Skeletal muscle tissue (tissue), 4 donors: Measurements from ENCODE around the gene SLC22A9. TPM values are rescaled to one million over a fixed set of nuclear protein-coding genes. Genes with fewer than 3 reads are reported as not detected.
"Not testable (repeated sequence)": the region's sequence is repeated elsewhere in the genome, so short reads cannot be mapped to it uniquely, and the experiment has no call there.

Experiments
- H3K27ac ChIP-seq: one replicate; pipeline ENCODE4 v1.7.0; 2013; ENCODE audit warnings: mild to moderate bottlenecking, low read depth, low read length, inconsistent platforms
- H3K27me3 ChIP-seq, 3 donors: one replicate each; pipeline ENCODE4 v1.7.0; 2013; ENCODE audit warnings: low read length in 3 of 3; ENCODE audit not compliant: control insufficient read depth in 3 of 3, insufficient read depth in 3 of 3
- H3K36me3 ChIP-seq, 3 donors: one replicate each; pipeline ENCODE4 v1.7.0; 2013; ENCODE audit warnings: low read length in 3 of 3; ENCODE audit not compliant: control insufficient read depth in 3 of 3, insufficient read depth in 3 of 3
- H3K4me1 ChIP-seq, 3 donors: one replicate each; pipeline ENCODE4 v1.7.0; 2013; ENCODE audit warnings: low read length in 3 of 3, mild to moderate bottlenecking in 3 of 3; ENCODE audit not compliant: control insufficient read depth in 3 of 3, insufficient read depth in 3 of 3
- H3K4me3 ChIP-seq, 3 donors: one replicate each; pipeline ENCODE4 v1.7.0; 2013; ENCODE audit warnings: low read length in 3 of 3
- H3K9ac ChIP-seq, 3 donors: one replicate each; pipeline ENCODE4 v1.7.0; 2013; ENCODE audit warnings: low read length in 3 of 3, mild to moderate bottlenecking in 3 of 3, moderate library complexity in 2 of 3, low read depth in 1 of 3
- H3K9me3 ChIP-seq, 3 donors: one replicate each; pipeline ENCODE4 v1.7.0; 2013; ENCODE audit warnings: low read length in 3 of 3; ENCODE audit not compliant: control insufficient read depth in 3 of 3
- total RNA-seq: library from RNA; depleted of rRNA; stranded (reverse); fragments of >200 nt; gene quantifications from one replicate; pipeline ENCODE4 v1.2.3, GENCODE V29; 2014
- donor health status: Osteomylitis.

The SLC22A9 gene
- not detected for total RNA-seq

GRCh38 chr11:63369165-63369970 lies at the start of gene SLC22A9:
SLC22A9 (plus strand) TSS chr11:63369785; CDS start chr11:63370057, 272 bp downstream.
- no peak within 1 kb of the TSS for H3K4me3 ChIP-seq
- no peaks in the 10 kb centered on the region for H3K27me3 ChIP-seq
- no peaks in the 10 kb centered on the region for H3K36me3 ChIP-seq
- H3K9me3 ChIP-seq: no peaks in the 10 kb centered on the region
- no peak within 1 kb of the TSS for H3K9ac ChIP-seq
- H3K27ac ChIP-seq: no peak within 1 kb of the TSS
- no peaks in the 10 kb centered on the region for H3K4me1 ChIP-seq

- Histone ChIP-seq H3K27ac (no peak overlapping the region), H3K9ac (no peak overlapping the region), H3K9me3 (peaks cover 0 to 2% (median 0%) of the 10 kb centered on the region in 3 donors)
Observed at GRCh38 chr11:63321723-63322122, 47.9 kb upstream of the SLC22A9 start.

DNA sequence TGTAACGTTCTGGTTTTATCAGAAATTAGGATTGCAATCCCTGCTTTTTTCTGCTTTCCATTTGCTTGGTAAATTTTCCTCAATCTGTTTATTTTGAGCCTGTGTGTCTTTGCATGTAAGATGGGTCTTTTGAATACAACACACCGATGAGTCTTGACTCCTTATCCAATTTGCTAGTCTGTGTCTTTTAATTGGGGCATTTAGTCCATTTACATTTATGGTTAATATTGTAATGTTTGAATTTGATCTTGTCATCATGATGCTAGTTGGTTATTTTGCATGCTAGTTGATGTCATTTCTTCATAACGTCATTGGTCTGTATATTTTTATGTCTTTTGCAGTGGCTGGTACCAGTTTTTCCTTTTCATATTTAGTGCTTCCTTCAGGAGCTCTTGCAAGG lies 34.5 kb upstream of the SLC22A9 start:
- not testable (repeated sequence) for H3K4me1 ChIP-seq, H3K9me3 ChIP-seq, H3K9ac ChIP-seq, H3K27ac ChIP-seq, H3K36me3 ChIP-seq, H3K4me3 ChIP-seq, H3K27me3 ChIP-seq

More at GRCh38 chr11:63321723-63322122, 47.9 kb upstream of the SLC22A9 start:
- no peaks in the 10 kb centered on the region for H3K27me3 ChIP-seq
- H3K36me3 ChIP-seq: no peaks in the 10 kb centered on the region
- H3K4me3 ChIP-seq: no peak overlapping the region
- H3K4me1 ChIP-seq: no peaks in the 10 kb centered on the region

DNA sequence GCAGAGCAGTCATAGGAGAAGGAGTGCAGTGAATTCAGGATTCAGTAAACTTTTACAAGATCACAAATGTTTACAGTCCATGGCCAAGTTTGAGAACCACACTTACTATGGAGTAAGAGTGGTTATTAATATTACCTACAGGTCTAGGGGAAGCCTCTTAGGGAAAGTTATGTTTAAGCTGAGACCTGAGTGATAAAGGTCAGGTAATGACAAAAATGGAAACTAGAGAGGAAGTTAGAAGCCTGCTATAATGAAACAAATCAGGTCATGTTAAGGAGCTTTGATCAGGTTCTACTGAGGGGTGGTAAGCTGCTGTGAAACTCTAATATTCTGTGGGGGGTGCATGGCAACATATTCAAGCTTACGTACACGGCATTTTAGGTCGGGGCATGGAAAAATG lies 32.5 kb upstream of the SLC22A9 start:
- Histone ChIP-seq H3K4me1 (no peaks in the 10 kb centered on the region), H3K27me3 (no peaks in the 10 kb centered on the region), H3K27ac (no peak overlapping the region), H3K4me3 (no peak overlapping the region), H3K9ac (no peak overlapping the region), H3K9me3 (no peaks in the 10 kb centered on the region), H3K36me3 (no peaks in the 10 kb centered on the region)

- Histone ChIP-seq H3K9me3 (peaks cover 0 to 2% (median 0%) of the 10 kb centered on the region in 3 donors), H3K27ac (no peak overlapping the region), H3K4me3 (no peak overlapping the region), H3K27me3 (no peaks in the 10 kb centered on the region), H3K9ac (no peak overlapping the region), H3K4me1 (no peaks in the 10 kb centered on the region), H3K36me3 (no peaks in the 10 kb centered on the region)
Observed at GRCh38 chr11:63343130-63343529, 26.5 kb upstream of the SLC22A9 start.

GRCh38 chr11:63352144-63352543 lies 17.4 kb upstream of the SLC22A9 start:
- no peak overlapping the region for H3K4me3 ChIP-seq
- no peaks in the 10 kb centered on the region for H3K4me1 ChIP-seq
- no peak overlapping the region for H3K9ac ChIP-seq
- no peaks in the 10 kb centered on the region for H3K36me3 ChIP-seq
- H3K27ac ChIP-seq: no peak overlapping the region
- no peaks in the 10 kb centered on the region for H3K27me3 ChIP-seq
- H3K9me3 ChIP-seq: no peaks in the 10 kb centered on the region

DNA sequence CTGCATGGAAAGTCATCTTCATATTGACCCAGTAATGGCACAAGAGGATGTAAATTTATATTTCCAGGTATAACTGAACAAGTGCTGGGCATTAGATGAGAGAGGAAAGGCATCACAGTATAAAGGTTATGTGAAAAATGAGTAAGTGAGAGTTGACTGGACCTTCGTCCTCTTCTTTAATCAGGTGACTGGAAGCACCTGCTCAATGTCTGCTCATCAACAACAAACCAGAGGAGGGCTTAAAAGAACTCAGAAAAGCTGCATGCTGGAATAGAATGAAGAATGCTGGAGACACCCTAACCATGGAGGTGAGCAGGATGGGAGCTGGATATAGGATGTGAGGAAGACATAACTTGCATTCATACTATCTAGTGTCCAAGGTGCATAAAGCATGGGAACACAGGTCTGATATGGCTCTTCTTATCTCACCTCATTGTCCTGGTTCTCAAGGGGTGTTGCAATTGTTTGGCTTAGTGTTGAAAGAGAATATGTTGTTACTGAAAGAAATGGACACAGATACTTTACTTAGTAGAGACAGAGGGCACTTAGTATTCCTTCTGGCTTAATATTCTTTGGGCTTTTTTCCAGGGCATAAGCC lies 7.3 kb upstream of the SLC22A9 start:
- H3K27me3 ChIP-seq: no peaks in the 10 kb centered on the region
- no peak overlapping the region for H3K4me3 ChIP-seq
- no peak overlapping the region for H3K9ac ChIP-seq
- H3K9me3 ChIP-seq: peaks cover 0 to 7% (median 4%) of the 10 kb centered on the region in 3 donors
- H3K27ac ChIP-seq: no peak overlapping the region
- no peaks in the 10 kb centered on the region for H3K4me1 ChIP-seq
- no peaks in the 10 kb centered on the region for H3K36me3 ChIP-seq

- no peaks in the 10 kb centered on the region for H3K4me1 ChIP-seq
- no peaks in the 10 kb centered on the region for H3K9me3 ChIP-seq
- no peak overlapping the region for H3K9ac ChIP-seq
- H3K4me3 ChIP-seq: no peak overlapping the region
- no peak overlapping the region for H3K27ac ChIP-seq
- no peaks in the 10 kb centered on the region for H3K36me3 ChIP-seq
- H3K27me3 ChIP-seq: no peaks in the 10 kb centered on the region
Observed at GRCh38 chr11:63369971-63370588, 495 bp downstream of the SLC22A9 start.

- no peak overlapping the region for H3K9ac ChIP-seq
- no peaks in the 10 kb centered on the region for H3K4me1 ChIP-seq
- no peaks in the 10 kb centered on the region for H3K27me3 ChIP-seq
- H3K4me3 ChIP-seq: no peak overlapping the region
- no peak overlapping the region for H3K27ac ChIP-seq
- no peaks in the 10 kb centered on the region for H3K9me3 ChIP-seq
- H3K36me3 ChIP-seq: no peaks in the 10 kb centered on the region
Observed at GRCh38 chr11:63371396-63371795, 1.8 kb downstream of the SLC22A9 start.

GRCh38 chr11:63375434-63375833 lies 5.8 kb downstream of the SLC22A9 start:
- Histone ChIP-seq H3K27ac (no peak overlapping the region), H3K36me3 (no peaks in the 10 kb centered on the region), H3K4me3 (no peak overlapping the region), H3K27me3 (no peaks in the 10 kb centered on the region), H3K9ac (no peak overlapping the region), H3K4me1 (no peaks in the 10 kb centered on the region), H3K9me3 (no peaks in the 10 kb centered on the region)
